ENCODE results near the gene DZIP1L.

DZIP1L gene

GRCh38 chr3:138019281-138020069, 95.9 kb downstream of the DZIP1L start:
- ChIA-PET POLR2A (no interaction called here), CTCF (no interaction called here)
- DNase-seq (ENCODE audit: low read depth, low spot score), result no peak
- no peak overlapping the region for H3K4me3 ChIP-seq (ENCODE audit: low read depth, low read length)
- TF ChIP-seq CTCF (IDR thresholded peaks at IDR 0.05; ENCODE audit: insufficient read depth, low read length, missing control alignments), result no peak

- ChIA-PET CTCF (interaction anchor here (1.5 kb wide), 1 partner anchor 36 kb away, joined by 5 read pairs; no protein-coding TSS in a partner anchor), POLR2A (no interaction called here)
Measured at GRCh38 chr3:138016065-138016464, 99.3 kb downstream of the DZIP1L start.

GRCh38 chr3:138012526-138012925, 102.9 kb downstream of the DZIP1L start:
- CTCF ChIA-PET, result no interaction called here

More at GRCh38 chr3:138016065-138016464, 99.3 kb downstream of the DZIP1L start:
- no peak for DNase-seq (ENCODE audit: low read depth, low spot score)
- TF ChIP-seq CTCF (IDR thresholded peaks at IDR 0.05; ENCODE audit: insufficient read depth, low read length, missing control alignments), result no peak
- no peak overlapping the region for H3K4me3 ChIP-seq (ENCODE audit: low read depth, low read length)

More at GRCh38 chr3:138012526-138012925, 102.9 kb downstream of the DZIP1L start:
- no peak for TF ChIP-seq CTCF (IDR thresholded peaks at IDR 0.05; ENCODE audit: insufficient read depth, low read length, missing control alignments)
- POLR2A ChIA-PET, result no interaction called here
- no peak overlapping the region for H3K4me3 ChIP-seq (ENCODE audit: low read depth, low read length)
- DNase-seq (ENCODE audit: low read depth, low spot score), result no peak
